ENCODE measurements around the gene RAP1A.
"Not testable (repeated sequence)": the region's sequence is repeated elsewhere in the genome, so short reads cannot be mapped to it uniquely, and the experiment has no call there.

RAP1A gene

GRCh38 chr1:111649648-111650047, 30.1 kb downstream of the RAP1A start:
- no peak for TF ChIP-seq POLR2A (IDR thresholded peaks at IDR 0.05; ENCODE audit: low read depth, low read length)
- no peak for DNase-seq (ENCODE audit: insufficient read length, low spot score)
- no peak for FAIRE-seq

GRCh38 chr1:111653709-111654108, 34.1 kb downstream of the RAP1A start:
- DNase-seq (ENCODE audit: insufficient read length, low spot score) = no peak
- no peak for FAIRE-seq
- no peak for TF ChIP-seq POLR2A (IDR thresholded peaks at IDR 0.05; ENCODE audit: low read depth, low read length)

DNA sequence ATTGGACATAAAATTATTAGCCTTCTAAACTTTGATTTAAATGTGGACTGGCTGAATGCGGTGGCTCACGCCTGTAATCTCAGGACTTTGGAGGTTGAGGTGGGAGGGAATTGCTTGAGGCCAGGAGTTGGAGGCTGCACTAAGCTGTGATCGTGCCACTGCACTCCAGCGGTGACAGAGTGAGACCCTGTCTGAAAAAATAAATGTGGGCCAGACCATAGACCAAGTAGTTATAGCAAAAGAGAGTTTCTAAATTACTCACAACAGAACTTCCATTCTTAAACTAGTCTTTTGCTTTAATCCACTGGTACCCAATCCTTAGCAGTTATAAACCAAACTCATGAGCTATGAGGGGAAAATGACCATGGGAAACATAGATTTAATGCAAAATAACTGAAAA, 35.2 kb downstream of the RAP1A start:
- FAIRE-seq (no peak), DNase-seq (ENCODE audit: insufficient read length, low spot score) (no peak)
- TF ChIP-seq POLR2A (IDR thresholded peaks at IDR 0.05; ENCODE audit: low read depth, low read length) = no peak

- DNase-seq (ENCODE audit: insufficient read length, low spot score) (peak; percentile 16), FAIRE-seq (peak; percentile 93)
- no peak for TF ChIP-seq POLR2A (IDR thresholded peaks at IDR 0.05; ENCODE audit: low read depth, low read length)
Measured at GRCh38 chr1:111656086-111657017, 36.8 kb downstream of the RAP1A start.

DNA sequence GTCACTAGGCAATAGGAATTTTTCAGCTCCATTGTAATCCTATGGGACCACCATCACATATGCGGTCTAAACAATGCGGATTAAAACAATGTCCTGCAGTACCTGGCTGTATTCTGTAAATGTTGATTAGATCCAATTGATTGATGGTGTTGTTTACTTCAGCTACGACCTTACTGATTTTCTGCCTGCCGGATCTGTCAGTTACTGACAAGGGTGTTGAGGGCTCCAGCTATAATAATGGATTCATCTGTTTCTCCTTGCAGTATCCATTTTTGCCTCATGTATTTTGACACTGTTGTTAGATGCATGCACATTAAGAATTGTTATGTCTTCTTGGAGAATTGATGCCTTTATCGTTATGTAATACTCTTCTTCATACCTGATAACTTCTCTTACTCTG, 39.0 kb downstream of the RAP1A start:
- DNase-seq (ENCODE audit: insufficient read length, low spot score) (no peak), FAIRE-seq (peak; percentile 53)
- TF ChIP-seq POLR2A (IDR thresholded peaks at IDR 0.05; ENCODE audit: low read depth, low read length) = no peak

GRCh38 chr1:111660204-111661150, 40.9 kb downstream of the RAP1A start:
- FAIRE-seq (peak; percentile 73), DNase-seq (ENCODE audit: insufficient read length, low spot score) (no peak)
- no peak for TF ChIP-seq POLR2A (IDR thresholded peaks at IDR 0.05; ENCODE audit: low read depth, low read length)

DNA sequence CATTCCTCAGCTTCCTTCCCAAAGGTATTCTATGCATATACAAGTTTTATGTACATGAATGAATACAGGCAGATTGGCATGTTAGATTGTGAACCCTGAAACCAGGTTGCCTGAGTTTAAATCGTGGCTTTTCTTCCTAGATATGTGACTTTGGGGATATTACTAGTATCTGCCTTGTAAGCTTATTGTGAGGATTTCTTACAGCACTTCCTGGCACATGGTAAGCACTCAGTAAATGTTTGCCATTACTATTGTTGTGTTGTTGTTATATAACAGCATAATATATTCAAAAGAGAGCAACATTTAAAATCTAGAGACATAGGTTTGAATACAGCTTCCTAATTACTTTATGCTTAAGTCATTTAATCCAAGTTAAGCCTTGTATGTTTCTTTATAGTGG, 45.1 kb downstream of the RAP1A start:
- FAIRE-seq = no peak
- no peak for DNase-seq (ENCODE audit: insufficient read length, low spot score)
- TF ChIP-seq POLR2A (IDR thresholded peaks at IDR 0.05; ENCODE audit: low read depth, low read length) = no peak

GRCh38 chr1:111665497-111665896, 45.9 kb downstream of the RAP1A start:
- no peak for FAIRE-seq
- no peak for DNase-seq (ENCODE audit: insufficient read length, low spot score)

GRCh38 chr1:111666828-111667227, 47.2 kb downstream of the RAP1A start:
- FAIRE-seq (no peak), DNase-seq (ENCODE audit: insufficient read length, low spot score) (no peak)
- TF ChIP-seq POLR2A (IDR thresholded peaks at IDR 0.05; ENCODE audit: low read depth, low read length) = no peak

More at GRCh38 chr1:111665497-111665896, 45.9 kb downstream of the RAP1A start:
- TF ChIP-seq POLR2A (IDR thresholded peaks at IDR 0.05; ENCODE audit: low read depth, low read length) = no peak

- no peak for FAIRE-seq
- DNase-seq (ENCODE audit: insufficient read length, low spot score) = no peak
- TF ChIP-seq POLR2A (IDR thresholded peaks at IDR 0.05; ENCODE audit: low read depth, low read length) = no peak
Measured at GRCh38 chr1:111669268-111669667, 49.7 kb downstream of the RAP1A start.

- DNase-seq (ENCODE audit: insufficient read length, low spot score) = no peak
- no peak for TF ChIP-seq POLR2A (IDR thresholded peaks at IDR 0.05; ENCODE audit: low read depth, low read length)
- no peak for FAIRE-seq
Measured at GRCh38 chr1:111671852-111672251, 52.3 kb downstream of the RAP1A start.

DNA sequence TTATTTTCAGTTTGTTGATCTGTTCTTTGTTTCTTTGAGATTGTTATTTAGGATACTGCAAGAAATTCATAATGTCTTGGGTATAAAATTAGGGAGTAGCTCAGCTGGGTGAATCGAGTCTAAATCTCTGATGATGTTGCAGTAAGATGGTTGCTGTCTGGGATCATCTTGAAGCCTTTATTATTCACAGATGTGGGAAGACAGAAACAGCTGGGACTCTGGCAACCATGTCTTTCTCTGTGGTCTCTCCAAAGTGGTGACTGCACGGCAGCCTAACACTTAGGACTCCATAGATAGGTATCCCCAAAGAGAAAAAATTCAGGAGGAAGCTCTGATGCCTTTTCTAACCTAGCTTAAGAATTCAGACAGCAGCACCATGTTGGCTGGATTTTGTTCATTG, 52.7 kb downstream of the RAP1A start:
- no peak for DNase-seq (ENCODE audit: insufficient read length, low spot score)
- no peak for TF ChIP-seq POLR2A (IDR thresholded peaks at IDR 0.05; ENCODE audit: low read depth, low read length)
- no peak for FAIRE-seq

GRCh38 chr1:111677604-111678003, 58.0 kb downstream of the RAP1A start:
- FAIRE-seq (no peak), DNase-seq (ENCODE audit: insufficient read length, low spot score) (no peak)
- no peak for TF ChIP-seq POLR2A (IDR thresholded peaks at IDR 0.05; ENCODE audit: low read depth, low read length)

- TF ChIP-seq POLR2A (IDR thresholded peaks at IDR 0.05; ENCODE audit: low read depth, low read length) = no peak
- DNase-seq (ENCODE audit: insufficient read length, low spot score) (no peak), FAIRE-seq (no peak)
Measured at GRCh38 chr1:111679541-111679940, 60.0 kb downstream of the RAP1A start.

GRCh38 chr1:111680212-111680800, 60.7 kb downstream of the RAP1A start:
- DNase-seq (ENCODE audit: insufficient read length, low spot score); FAIRE-seq: not testable (repeated sequence)

DNA sequence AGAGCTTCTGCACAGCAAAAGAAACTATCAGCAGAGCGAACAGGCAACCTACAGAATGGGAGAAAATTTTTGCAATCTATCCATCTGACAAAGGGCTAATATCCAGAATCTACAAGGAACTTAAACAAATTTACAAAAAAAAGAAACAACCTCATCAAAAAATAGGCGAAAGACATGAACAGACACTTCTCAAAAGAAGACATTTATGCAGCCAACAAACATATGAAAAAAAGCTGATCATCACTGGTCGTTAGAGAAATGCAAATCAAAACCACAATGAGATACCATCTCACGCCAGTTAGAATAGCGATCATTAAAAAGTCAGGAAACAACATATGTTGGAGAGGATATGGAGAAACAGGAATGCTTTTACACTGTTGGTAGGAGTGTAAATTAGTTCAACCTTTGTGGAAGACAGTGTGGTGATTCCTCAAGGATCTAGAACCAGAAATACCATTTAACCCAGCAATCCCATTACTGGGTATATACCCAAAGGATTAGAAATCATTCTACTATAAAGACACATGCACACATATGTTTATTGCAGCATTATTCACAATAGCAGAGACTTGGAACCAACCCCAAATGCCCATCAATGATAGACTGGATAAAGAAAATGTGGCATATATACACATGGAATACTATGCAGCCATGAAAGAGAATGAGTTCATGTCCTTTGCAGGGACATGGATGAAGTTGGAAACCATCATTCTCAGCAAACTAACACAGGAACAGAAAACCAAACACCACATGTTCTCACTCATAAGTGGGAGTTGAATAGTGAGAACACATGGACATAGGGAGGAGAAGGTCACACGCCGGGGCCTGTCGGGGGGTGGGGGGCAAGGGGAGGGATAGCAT, 65.9 kb downstream of the RAP1A start:
- FAIRE-seq; DNase-seq (ENCODE audit: insufficient read length, low spot score): not testable (repeated sequence)
